ENCODE results near the gene DCTPP1. TPM values are rescaled to one million over a fixed set of nuclear protein-coding genes. Genes with fewer than 3 reads are reported as not detected.

DCTPP1 gene
- total and polyA plus RNA-seq, 9 of the 15 experiments (the other 6 are each of a cell fraction or from before 2014, with no cell fraction given), result 45.0 to 132 (median 80.6) TPM

- TF ChIP-seq PATZ1 (CRISPR knock-in tag; IDR thresholded peaks at IDR 0.05; ENCODE audit: borderline replicate concordance), result no peak
- TF ChIP-seq SNAPC5 (CRISPR knock-in tag; IDR thresholded peaks at IDR 0.05), result no peak
- peak; percentile 58 for TF ChIP-seq RBM22 (IDR thresholded peaks at IDR 0.05; ENCODE audit: low read depth, low read length, poor library complexity, severe bottlenecking)
- TF ChIP-seq SRSF9 (IDR thresholded peaks at IDR 0.05; ENCODE audit: borderline replicate concordance, low read depth, low read length), result no peak
- no peak for TF ChIP-seq MTF1 (CRISPR knock-in tag; IDR thresholded peaks at IDR 0.05; ENCODE audit: borderline replicate concordance)
- no peak for TF ChIP-seq MEF2D (tag; conservative IDR thresholded peaks at IDR 0.05; ENCODE audit: low read depth)
- no peak for TF ChIP-seq STAG1 (CRISPR knock-in tag; IDR thresholded peaks at IDR 0.05; ENCODE audit: borderline replicate concordance)
- TF ChIP-seq FOXM1 (IDR thresholded peaks at IDR 0.05; ENCODE audit: low read depth), result no peak
- no peak for TF ChIP-seq FOXM1 (CRISPR knock-in tag; IDR thresholded peaks at IDR 0.05; ENCODE audit: low read depth)
- TF ChIP-seq WHSC1 (IDR thresholded peaks at IDR 0.05; ENCODE audit: low read length), result no peak
- no peak for TF ChIP-seq MIER1 (IDR thresholded peaks at IDR 0.05; ENCODE audit: low read depth)
- TF ChIP-seq TRIM24 (IDR thresholded peaks at IDR 0.05), result no peak
- no peak for TF ChIP-seq ZBTB1 (CRISPR knock-in tag; IDR thresholded peaks at IDR 0.05; ENCODE audit: borderline replicate concordance, low read depth)
- peak; percentile 61 for TF ChIP-seq RB1 (IDR thresholded peaks at IDR 0.05; ENCODE audit: low read depth)
- TF ChIP-seq BCOR (IDR thresholded peaks at IDR 0.05), result no peak; the same call in none of the 2 replicates
- TF ChIP-seq GABPA (tag; conservative IDR thresholded peaks at IDR 0.05; ENCODE audit: low read depth), result no peak
- no peak for TF ChIP-seq NEUROD1 (IDR thresholded peaks at IDR 0.05; ENCODE audit: borderline replicate concordance, low read depth, low read length, partially characterized antibody)
- TF ChIP-seq SMAD3 (CRISPR knock-in tag; conservative IDR thresholded peaks at IDR 0.05), result no peak
- no peak for TF ChIP-seq KAT7 (CRISPR knock-in tag; IDR thresholded peaks at IDR 0.05; ENCODE audit: borderline replicate concordance)
- TF ChIP-seq CTCF (IDR thresholded peaks at IDR 0.05 in 2 of 3, conservative IDR thresholded peaks at IDR 0.05 in 1 of 3; ENCODE audit: insufficient read depth in 2 of 3, low read depth in 1 of 3, low read length in 3 of 3), result peak in 2 of 3 experiments; percentile 17 to 23; a peak in 1 of 6 replicates
- no peak for TF ChIP-seq ZNF76 (CRISPR knock-in tag; IDR thresholded peaks at IDR 0.05; ENCODE audit: borderline replicate concordance)
- no peak for TF ChIP-seq RAD21 (CRISPR knock-in tag; conservative IDR thresholded peaks at IDR 0.05 in 1 of 2, IDR thresholded peaks at IDR 0.05 in 1 of 2)
- no peak for TF ChIP-seq SAFB (IDR thresholded peaks at IDR 0.05; ENCODE audit: borderline replicate concordance, low read depth, low read length)
- no peak for TF ChIP-seq HLTF (IDR thresholded peaks at IDR 0.05)
- no peak for TF ChIP-seq SRF (CRISPR knock-in tag; IDR thresholded peaks at IDR 0.05)
- no peak for TF ChIP-seq ZNF184 (CRISPR knock-in tag; IDR thresholded peaks at IDR 0.05)
- peak; percentile 88 for TF ChIP-seq ATF7 (IDR thresholded peaks at IDR 0.05)
These were observed 22.6 kb downstream of the DCTPP1 start, which contains the start of gene ZNF771 (continued) for GRCh38 chr16:30407102-30407803.

All from K562 (cell line).